Endothelial cell of umbilical vein (primary cell): ENCODE data around the gene SHC1.

Experiments used
- CTCF ChIP-seq, 2 donors: IDR thresholded peaks; 1 replicate in 1 of 2; 2 replicates in 1 of 2; pipeline ENCODE4 v1.5.1; 2011; ENCODE audit warnings: low read length in 2 of 2, mild to moderate bottlenecking in 2 of 2, moderate library complexity in 2 of 2, control low read depth in 1 of 2, inconsistent platforms in 1 of 2, low read depth in 1 of 2; ENCODE audit not compliant: insufficient read depth in 1 of 2; ENCODE audit errors: extremely low read depth in 1 of 2
- POLR2A ChIP-seq: IDR thresholded peaks from 2 replicates; pipeline ENCODE4 v1.6.1; 2012; ENCODE audit warnings: low read depth, mild to moderate bottlenecking, control low read depth, low read length
- POLR2AphosphoS5 ChIP-seq: IDR thresholded peaks from 2 replicates; pipeline ENCODE4 v1.6.1; 2012; ENCODE audit warnings: low read depth, mild to moderate bottlenecking, control low read depth, low read length, moderate library complexity; ENCODE audit not compliant: insufficient read depth

GRCh38 chr1:154983776-154984466 lies 13.4 kb upstream of the SHC1 start:
- no peak for TF ChIP-seq CTCF (IDR thresholded peaks at IDR 0.05; ENCODE audit: extremely low read depth in 1 of 2, insufficient read depth in 1 of 2, low read depth in 1 of 2, low read length in 2 of 2)
- no peak for TF ChIP-seq POLR2AphosphoS5
- TF ChIP-seq POLR2A: no peak
